Natural killer cell (primary cell): ENCODE measurements around the gene RCL1. TPM values are rescaled to one million over a fixed set of nuclear protein-coding genes. Genes with fewer than 3 reads are reported as not detected.

Experiments
- ATAC-seq, 3 donors: fragments of 150-1000 bp in 2 of 3; fragments of 200-7000 bp in 1 of 3; cut with Tn5 transposase; 1 replicate in 1 of 3; 2 replicates in 2 of 3; pipeline ENCODE4 v1.10.0; 2021; ENCODE audit warnings: mild to moderate bottlenecking in 2 of 3, moderate library complexity in 2 of 3
- DNase-seq, 2 donors: peaks; one replicate each; pipeline versions ENCODE4 v3.0.0 to v3.0.0-alpha.2; 2013 to 2021; ENCODE audit warnings: mixed read lengths in 1 of 2
- H3K27ac ChIP-seq: one replicate; pipeline ENCODE4 v1.5.1; 2013; ENCODE audit warnings: mild to moderate bottlenecking, low read length
- H3K27me3 ChIP-seq: one replicate; pipeline ENCODE4 v1.6.1; 2013; ENCODE audit warnings: low read length; ENCODE audit not compliant: control insufficient read depth, insufficient read depth
- H3K36me3 ChIP-seq: one replicate; pipeline ENCODE4 v1.6.1; 2013; ENCODE audit warnings: low read length; ENCODE audit not compliant: control insufficient read depth, insufficient read depth
- H3K4me1 ChIP-seq: one replicate; pipeline ENCODE4 v1.6.1; 2013; ENCODE audit warnings: low read length; ENCODE audit not compliant: control insufficient read depth, insufficient read depth
- H3K4me3 ChIP-seq: one replicate; pipeline ENCODE4 v1.5.1; 2013; ENCODE audit warnings: low read length
- H3K9me3 ChIP-seq: one replicate; pipeline ENCODE4 v1.6.1; 2013; ENCODE audit warnings: low read length; ENCODE audit not compliant: control insufficient read depth, insufficient read depth
- H3K27ac Mint-ChIP-seq, 2 donors: one replicate each; pipeline ENCODE4 v1.8.0; 2022; ENCODE audit warnings: mild to moderate bottlenecking in 2 of 2, mixed read lengths in 2 of 2, moderate library complexity in 1 of 2
- H3K27me3 Mint-ChIP-seq, 2 donors: one replicate each; pipeline ENCODE4 v1.8.0; 2022; ENCODE audit warnings: low read depth in 2 of 2, mixed read lengths in 2 of 2
- H3K36me3 Mint-ChIP-seq: one replicate; pipeline ENCODE4 v1.8.0; 2022; ENCODE audit warnings: mixed read lengths
- H3K4me1 Mint-ChIP-seq, 2 donors: one replicate each; pipeline ENCODE4 v1.8.0; 2022; ENCODE audit warnings: mixed read lengths in 2 of 2
- H3K4me3 Mint-ChIP-seq: one replicate; pipeline ENCODE4 v1.8.0; 2022; ENCODE audit warnings: mild to moderate bottlenecking, moderate library complexity, mixed read lengths
- H3K9me3 Mint-ChIP-seq, 2 donors: one replicate each; pipeline ENCODE4 v1.8.0; 2022; ENCODE audit warnings: mixed read lengths in 2 of 2
- WGBS: methylation state at CpG from one replicate; pipeline ENCODE4 v1.1.7; 2013; ENCODE audit warnings: missing lambda C conversion rate; ENCODE audit not compliant: insufficient coverage; 5-methylcytosine and 5-hydroxymethylcytosine counted together
- intact Hi-C: fragments of 100-400 bp; cut with micrococcal nuclease; formaldehyde crosslinking; loops from one replicate; pipeline ENCODE4 v1.14.2; 2022
- total RNA-seq, 4 donors: library from RNA; stranded (reverse); fragments of 120-200 nt in 1 of 4; gene quantifications; one replicate each; pipeline versions ENCODE4 v1.2.3 to v1.2.4, GENCODE V29; 2013 to 2022
- TF ChIP-seq, protein P1 (sequence below): fragments of 200-600 bp; IDR thresholded peaks from one replicate; pipeline ENCODE4 v1.8.0; 2022; ENCODE audit warnings: antibody characterized with exemption

The RCL1 gene
- total RNA-seq, 3 donors from 2014 or later (not counting 1 experiment from before 2014, with no cell fraction given) = 18.1 to 26.3 (median 23.0) TPM

DNA sequence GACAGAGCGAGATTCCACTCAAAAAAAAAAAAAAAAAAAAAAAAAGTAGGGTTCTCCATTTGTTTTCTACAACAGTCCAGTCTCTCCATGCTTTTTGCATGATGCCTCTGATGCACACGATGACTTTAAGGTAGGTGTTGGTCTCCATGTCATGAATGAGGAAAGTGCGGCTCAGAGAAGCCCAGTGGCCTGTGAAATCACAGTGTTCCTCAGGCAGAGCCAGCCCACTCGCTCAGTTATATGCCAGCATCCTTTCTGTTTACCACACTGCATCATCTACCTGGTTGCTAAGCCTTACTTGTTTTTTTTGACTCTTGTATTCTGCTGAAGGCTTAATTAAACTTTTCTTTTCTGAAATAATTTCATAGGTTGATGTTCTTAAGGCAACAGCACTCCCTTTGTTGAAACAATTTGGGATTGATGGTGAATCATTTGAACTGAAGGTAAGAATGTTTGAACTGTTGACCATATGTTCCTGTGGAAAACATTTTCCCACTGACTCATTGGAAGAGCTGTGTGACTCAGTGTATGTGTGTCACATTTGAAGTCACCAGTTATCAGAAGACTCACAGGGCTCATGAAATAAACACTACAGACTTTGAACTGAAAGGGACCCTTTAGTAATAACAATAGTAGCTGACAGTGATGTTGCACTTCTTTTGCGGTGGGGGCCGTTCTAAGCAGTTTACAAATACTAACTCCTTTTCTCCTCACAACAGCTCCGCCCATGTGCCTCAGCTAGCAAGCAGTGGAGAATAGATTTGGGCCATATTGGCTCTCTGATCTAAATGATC lies 40.2 kb downstream of the RCL1 start:
- intact Hi-C loops = no loop called here
- Histone ChIP-seq H3K27ac (no peak overlapping the region), H3K4me1 (no peaks in the 10 kb centered on the region), H3K9me3 (no peaks in the 10 kb centered on the region), H3K27me3 (no peaks in the 10 kb centered on the region), H3K36me3 (peaks cover 9% of the 10 kb centered on the region), H3K4me3 (no peak overlapping the region)
- peaks cover 0 to 13% of the 10 kb centered on the region in 2 donors for H3K4me1 Mint-ChIP-seq
- ATAC-seq = no peak
- no peaks in the 10 kb centered on the region for H3K27me3 Mint-ChIP-seq
- TF ChIP-seq, protein P1, sequence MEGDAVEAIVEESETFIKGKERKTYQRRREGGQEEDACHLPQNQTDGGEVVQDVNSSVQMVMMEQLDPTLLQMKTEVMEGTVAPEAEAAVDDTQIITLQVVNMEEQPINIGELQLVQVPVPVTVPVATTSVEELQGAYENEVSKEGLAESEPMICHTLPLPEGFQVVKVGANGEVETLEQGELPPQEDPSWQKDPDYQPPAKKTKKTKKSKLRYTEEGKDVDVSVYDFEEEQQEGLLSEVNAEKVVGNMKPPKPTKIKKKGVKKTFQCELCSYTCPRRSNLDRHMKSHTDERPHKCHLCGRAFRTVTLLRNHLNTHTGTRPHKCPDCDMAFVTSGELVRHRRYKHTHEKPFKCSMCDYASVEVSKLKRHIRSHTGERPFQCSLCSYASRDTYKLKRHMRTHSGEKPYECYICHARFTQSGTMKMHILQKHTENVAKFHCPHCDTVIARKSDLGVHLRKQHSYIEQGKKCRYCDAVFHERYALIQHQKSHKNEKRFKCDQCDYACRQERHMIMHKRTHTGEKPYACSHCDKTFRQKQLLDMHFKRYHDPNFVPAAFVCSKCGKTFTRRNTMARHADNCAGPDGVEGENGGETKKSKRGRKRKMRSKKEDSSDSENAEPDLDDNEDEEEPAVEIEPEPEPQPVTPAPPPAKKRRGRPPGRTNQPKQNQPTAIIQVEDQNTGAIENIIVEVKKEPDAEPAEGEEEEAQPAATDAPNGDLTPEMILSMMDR = no peak
- WGBS = 95% methylated on average over 4 of the region's 7 CpGs
- no peaks in the 10 kb centered on the region for H3K36me3 Mint-ChIP-seq
- DNase-seq = no peak
- H3K9me3 Mint-ChIP-seq = no peaks in the 10 kb centered on the region
- no peak overlapping the region for H3K4me3 Mint-ChIP-seq
- no peak overlapping the region for H3K27ac Mint-ChIP-seq

GRCh38 chr9:4833781-4834560 lies 41.2 kb downstream of the RCL1 start:
- H3K4me1 ChIP-seq = no peaks in the 10 kb centered on the region
- intact Hi-C loops = no loop called here
- H3K27me3 ChIP-seq = no peaks in the 10 kb centered on the region
- DNase-seq (no peak), ATAC-seq (no peak)
- H3K9me3 ChIP-seq = no peaks in the 10 kb centered on the region
- H3K27ac ChIP-seq = no peak overlapping the region
- no peak overlapping the region for H3K4me3 ChIP-seq
- Mint-ChIP-seq H3K9me3 (no peaks in the 10 kb centered on the region), H3K27me3 (no peaks in the 10 kb centered on the region), H3K4me1 (peaks cover 0 to 13% of the 10 kb centered on the region in 2 donors), H3K36me3 (no peaks in the 10 kb centered on the region), H3K4me3 (no peak overlapping the region), H3K27ac (no peak overlapping the region)
- TF ChIP-seq, protein P1 = no peak
- WGBS = 98% methylated on average over 9 of the region's 11 CpGs
- peaks cover 11% of the 10 kb centered on the region for H3K36me3 ChIP-seq

DNA sequence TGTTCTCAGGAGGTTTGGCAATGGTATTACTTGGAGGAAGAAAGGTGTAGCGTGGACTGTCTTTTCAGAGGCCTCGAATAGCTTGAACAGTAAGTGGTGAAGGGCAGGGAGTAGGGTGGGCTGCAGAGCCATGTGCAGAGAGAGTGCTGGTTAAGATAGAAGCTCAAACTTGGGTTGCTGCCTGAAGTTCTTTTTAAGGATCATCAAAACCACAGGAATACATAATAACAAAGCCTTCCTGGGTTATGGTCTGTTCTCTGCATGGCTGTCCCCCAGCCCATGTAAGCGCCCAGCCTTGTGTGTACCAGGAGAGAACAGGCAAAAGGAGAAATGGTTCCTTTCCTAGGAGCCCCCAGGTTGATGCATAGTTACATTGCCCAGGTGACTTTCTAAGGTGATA lies 43.9 kb downstream of the RCL1 start:
- Mint-ChIP-seq H3K9me3 (no peaks in the 10 kb centered on the region), H3K27me3 (no peaks in the 10 kb centered on the region), H3K27ac (no peak overlapping the region), H3K4me1 (peaks cover 0 to 17% of the 10 kb centered on the region in 2 donors), H3K4me3 (no peak overlapping the region), H3K36me3 (no peaks in the 10 kb centered on the region)
- no peak overlapping the region for H3K4me3 ChIP-seq
- no peak overlapping the region for H3K27ac ChIP-seq
- no peak for DNase-seq
- H3K27me3 ChIP-seq = no peaks in the 10 kb centered on the region
- H3K9me3 ChIP-seq = no peaks in the 10 kb centered on the region
- H3K4me1 ChIP-seq = no peaks in the 10 kb centered on the region
- intact Hi-C loops = no loop called here
- TF ChIP-seq, protein P1 = no peak
- H3K36me3 ChIP-seq = peaks cover 17% of the 10 kb centered on the region
- WGBS = 99% methylated on average over 3 of the region's 3 CpGs
- ATAC-seq = no peak
